Choroid plexus epithelial cell (primary cell): Measurements from ENCODE around the gene ERBIN.
"Not testable (repeated sequence)": the region's sequence is repeated elsewhere in the genome, so short reads cannot be mapped to it uniquely, and the experiment has no call there.

ENCODE experiments used
- DNase-seq: peaks from one replicate; pipeline ENCODE4 v3.0.0-alpha.2; 2010; ENCODE audit warnings: low read depth
- H3K4me3 ChIP-seq: 2 replicates; pipeline ENCODE4 v1.5.1; 2011; ENCODE audit warnings: low read depth, mild to moderate bottlenecking, control low read depth, low read length, moderate library complexity
- CTCF ChIP-seq: conservative IDR thresholded peaks from 2 replicates; pipeline ENCODE4 v1.5.1; 2011; ENCODE audit warnings: low read depth, mild to moderate bottlenecking, control low read depth, inconsistent platforms, low read length, moderate library complexity

The ERBIN gene

GRCh38 chr5:65961633-65962032 is 35.3 kb downstream of the ERBIN start:
- no peak for TF ChIP-seq CTCF
- no peak overlapping the region for H3K4me3 ChIP-seq
- peak; percentile 59 for DNase-seq

- TF ChIP-seq CTCF = no peak
- H3K4me3 ChIP-seq = no peak overlapping the region
- no peak for DNase-seq
These were observed 41.1 kb downstream of the ERBIN start for GRCh38 chr5:65967288-65968066.

- no peak overlapping the region for H3K4me3 ChIP-seq
- TF ChIP-seq CTCF = no peak
- DNase-seq = no peak
These were observed 43.4 kb downstream of the ERBIN start for GRCh38 chr5:65969539-65970393.

- H3K4me3 ChIP-seq = no peak overlapping the region
- no peak for DNase-seq
- no peak for TF ChIP-seq CTCF
These were observed 44.3 kb downstream of the ERBIN start for GRCh38 chr5:65970481-65971367.

GRCh38 chr5:65971643-65972042 is 45.3 kb downstream of the ERBIN start:
- TF ChIP-seq CTCF = no peak
- DNase-seq = no peak
- no peak overlapping the region for H3K4me3 ChIP-seq

- DNase-seq, H3K4me3 ChIP-seq: not testable (repeated sequence)
These were observed 46.5 kb downstream of the ERBIN start for GRCh38 chr5:65972896-65973295.

- no peak overlapping the region for H3K4me3 ChIP-seq
- no peak for TF ChIP-seq CTCF
- DNase-seq = no peak
These were observed 51.9 kb downstream of the ERBIN start for GRCh38 chr5:65978251-65978650.
